Type B pancreatic cell (in vitro differentiated cells): Measurements from ENCODE around the gene GALE. TPM values are rescaled to one million over a fixed set of nuclear protein-coding genes. Genes with fewer than 3 reads are reported as not detected.
"Not testable (repeated sequence)": the region's sequence is repeated elsewhere in the genome, so short reads cannot be mapped to it uniquely, and the experiment has no call there.

ENCODE experiments used
- DNase-seq: peaks from one replicate; pipeline ENCODE4 v3.0.0; 2021; ENCODE audit warnings: mixed read lengths; ENCODE audit not compliant: unreplicated experiment; ENCODE audit errors: extremely low spot score
- H3K27ac Mint-ChIP-seq: 2 replicates; pipeline ENCODE4 v1.8.0; 2021; ENCODE audit warnings: mild to moderate bottlenecking, mixed read lengths
- H3K27me3 Mint-ChIP-seq: 2 replicates; pipeline ENCODE4 v1.8.0; 2021; ENCODE audit warnings: mixed read lengths
- H3K36me3 Mint-ChIP-seq: 2 replicates; pipeline ENCODE4 v1.8.0; 2021; ENCODE audit warnings: mixed read lengths
- H3K4me1 Mint-ChIP-seq: one replicate; pipeline ENCODE4 v1.8.0; 2021; ENCODE audit warnings: mixed read lengths; ENCODE audit not compliant: unreplicated experiment
- H3K4me3 Mint-ChIP-seq: 2 replicates; pipeline ENCODE4 v1.8.0; 2021; ENCODE audit warnings: mild to moderate bottlenecking, mixed read lengths
- H3K9me3 Mint-ChIP-seq: 2 replicates; pipeline ENCODE4 v1.8.0; 2021; ENCODE audit warnings: mixed read lengths
- total RNA-seq: library from RNA; stranded (reverse); gene quantifications from 2 replicates; pipeline ENCODE4 v1.2.1, GENCODE V29; 2021; ENCODE audit warnings: low replicate concordance
- TF ChIP-seq, protein P1 (sequence below): fragments of 200-600 bp; sonication (generic); conservative IDR thresholded peaks from 2 replicates; pipeline ENCODE4 v1.5.0; 2021; ENCODE audit warnings: antibody characterized with exemption, mild to moderate bottlenecking

Gene GALE
- total RNA-seq, 1 donor from 2014 or later: 39.0 TPM

DNA sequence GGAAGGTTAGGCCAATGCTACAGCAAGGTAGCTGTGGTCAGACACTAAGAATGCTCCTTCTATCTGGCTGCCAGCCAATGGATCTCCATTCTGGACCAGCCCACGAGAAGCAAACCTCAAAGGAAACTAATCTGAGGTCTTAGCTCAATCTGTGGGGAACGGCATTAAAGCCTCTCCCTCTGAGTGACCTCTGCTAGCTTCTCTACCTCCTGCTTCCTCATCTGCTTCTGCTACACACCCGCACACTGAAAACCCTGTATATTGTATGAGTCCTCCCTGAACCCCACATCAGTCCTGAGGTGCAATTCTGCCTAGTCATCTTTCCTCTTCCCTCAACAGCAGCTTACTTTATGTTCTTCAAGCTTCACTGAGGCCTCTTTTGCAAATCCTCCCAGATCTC lies 6.9 kb upstream of the GALE start:
- TF ChIP-seq, protein P1, sequence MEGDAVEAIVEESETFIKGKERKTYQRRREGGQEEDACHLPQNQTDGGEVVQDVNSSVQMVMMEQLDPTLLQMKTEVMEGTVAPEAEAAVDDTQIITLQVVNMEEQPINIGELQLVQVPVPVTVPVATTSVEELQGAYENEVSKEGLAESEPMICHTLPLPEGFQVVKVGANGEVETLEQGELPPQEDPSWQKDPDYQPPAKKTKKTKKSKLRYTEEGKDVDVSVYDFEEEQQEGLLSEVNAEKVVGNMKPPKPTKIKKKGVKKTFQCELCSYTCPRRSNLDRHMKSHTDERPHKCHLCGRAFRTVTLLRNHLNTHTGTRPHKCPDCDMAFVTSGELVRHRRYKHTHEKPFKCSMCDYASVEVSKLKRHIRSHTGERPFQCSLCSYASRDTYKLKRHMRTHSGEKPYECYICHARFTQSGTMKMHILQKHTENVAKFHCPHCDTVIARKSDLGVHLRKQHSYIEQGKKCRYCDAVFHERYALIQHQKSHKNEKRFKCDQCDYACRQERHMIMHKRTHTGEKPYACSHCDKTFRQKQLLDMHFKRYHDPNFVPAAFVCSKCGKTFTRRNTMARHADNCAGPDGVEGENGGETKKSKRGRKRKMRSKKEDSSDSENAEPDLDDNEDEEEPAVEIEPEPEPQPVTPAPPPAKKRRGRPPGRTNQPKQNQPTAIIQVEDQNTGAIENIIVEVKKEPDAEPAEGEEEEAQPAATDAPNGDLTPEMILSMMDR: no peak
- H3K4me3 Mint-ChIP-seq: no peak overlapping the region
- no peak overlapping the region for H3K27ac Mint-ChIP-seq
- H3K36me3 Mint-ChIP-seq: peaks cover 17% of the 10 kb centered on the region
- H3K27me3 Mint-ChIP-seq: no peaks in the 10 kb centered on the region
- H3K9me3 Mint-ChIP-seq: no peaks in the 10 kb centered on the region
- H3K4me1 Mint-ChIP-seq: no peaks in the 10 kb centered on the region
- no peak for DNase-seq

DNA sequence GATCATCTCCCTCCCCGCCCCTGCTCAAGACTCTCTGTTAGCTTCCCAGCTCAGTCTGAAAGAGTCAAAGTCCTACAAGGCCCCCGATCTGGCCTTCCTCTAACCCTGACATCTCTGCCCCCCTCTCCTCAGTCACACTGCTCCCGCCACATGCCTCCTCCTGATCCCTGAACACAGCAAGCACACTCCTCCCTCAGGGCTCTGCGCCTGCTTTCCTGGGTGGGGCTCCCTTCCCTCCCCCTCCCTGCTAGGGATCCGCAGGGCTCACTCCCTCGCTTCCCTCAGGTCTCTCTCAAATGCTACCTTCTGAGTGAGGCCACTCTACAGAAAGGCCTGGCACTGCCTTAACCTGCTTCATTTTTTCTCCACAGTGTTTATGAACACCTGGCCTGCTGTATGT lies 5.7 kb upstream of the GALE start:
- TF ChIP-seq, protein P1: no peak
- Mint-ChIP-seq H3K4me1 (peaks cover under 1% of the 10 kb centered on the region), H3K9me3 (no peaks in the 10 kb centered on the region), H3K4me3 (no peak overlapping the region), H3K36me3 (peaks cover 17% of the 10 kb centered on the region), H3K27me3 (no peaks in the 10 kb centered on the region), H3K27ac (no peak overlapping the region)
- DNase-seq: no peak

DNA sequence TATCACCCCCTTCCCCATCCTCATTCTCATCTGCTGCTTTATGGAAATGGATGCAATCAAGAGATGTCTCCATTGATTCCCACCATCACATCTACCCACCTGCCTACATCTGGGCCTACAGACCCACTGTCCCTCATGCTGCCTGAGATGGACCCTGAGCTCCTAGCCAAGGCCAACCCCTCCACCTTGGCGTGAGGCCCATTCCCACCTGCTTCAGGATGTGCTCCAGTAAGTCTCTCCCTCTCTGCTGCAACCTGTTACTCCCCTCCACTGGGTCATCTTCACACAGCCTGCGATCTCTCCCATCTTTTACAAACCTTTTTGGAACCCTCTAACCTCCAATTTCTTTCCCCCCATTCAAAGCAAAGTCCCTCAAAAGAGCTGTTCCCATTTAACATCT lies 4.5 kb upstream of the GALE start:
- TF ChIP-seq, protein P1: no peak
- no peaks in the 10 kb centered on the region for H3K27me3 Mint-ChIP-seq
- peaks cover 3% of the 10 kb centered on the region for H3K4me1 Mint-ChIP-seq
- H3K27ac Mint-ChIP-seq: no peak overlapping the region
- H3K4me3 Mint-ChIP-seq: no peak overlapping the region
- DNase-seq: no peak
- H3K36me3 Mint-ChIP-seq: peaks cover 14% of the 10 kb centered on the region
- H3K9me3 Mint-ChIP-seq: no peaks in the 10 kb centered on the region

DNA sequence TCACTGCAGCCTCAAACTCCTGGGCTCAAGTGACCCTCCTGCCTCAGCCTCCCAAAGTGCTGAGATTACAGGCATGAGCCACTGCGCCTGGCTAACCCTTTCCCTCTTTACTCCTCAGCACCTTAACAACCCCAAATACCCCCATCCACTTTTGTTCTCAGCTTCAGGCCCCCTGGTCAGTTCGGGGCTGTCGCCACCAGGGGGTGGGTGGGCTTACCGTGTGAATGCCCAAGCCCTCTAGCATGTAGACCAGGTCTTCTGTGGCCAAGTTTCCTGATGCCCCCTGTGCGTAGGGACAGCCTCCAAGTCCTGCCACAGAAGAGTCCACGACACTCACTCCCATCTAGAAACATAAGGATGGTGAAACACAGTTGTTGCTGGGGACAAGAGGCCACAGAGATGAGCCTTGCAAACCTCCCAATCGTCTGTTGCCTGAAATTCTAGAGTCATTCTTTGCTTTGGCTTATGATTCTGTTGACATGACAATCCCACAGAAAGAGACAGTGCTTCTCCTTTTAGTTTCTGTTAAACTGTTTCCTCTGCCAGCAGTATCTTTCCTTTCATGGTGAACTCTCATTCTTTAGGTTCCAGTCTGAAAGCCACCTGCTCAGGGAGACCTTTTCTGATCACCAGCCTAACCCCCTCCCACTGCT lies 3.8 kb upstream of the GALE start:
- peaks cover 8% of the 10 kb centered on the region for H3K4me1 Mint-ChIP-seq
- H3K27me3 Mint-ChIP-seq: no peaks in the 10 kb centered on the region
- H3K9me3 Mint-ChIP-seq: no peaks in the 10 kb centered on the region
- peak overlapping the region; percentile 28 for H3K4me3 Mint-ChIP-seq
- H3K27ac Mint-ChIP-seq: peak overlapping the region; percentile 58
- TF ChIP-seq, protein P1: peak; percentile 62
- peaks cover 14% of the 10 kb centered on the region for H3K36me3 Mint-ChIP-seq
- no peak for DNase-seq

DNA sequence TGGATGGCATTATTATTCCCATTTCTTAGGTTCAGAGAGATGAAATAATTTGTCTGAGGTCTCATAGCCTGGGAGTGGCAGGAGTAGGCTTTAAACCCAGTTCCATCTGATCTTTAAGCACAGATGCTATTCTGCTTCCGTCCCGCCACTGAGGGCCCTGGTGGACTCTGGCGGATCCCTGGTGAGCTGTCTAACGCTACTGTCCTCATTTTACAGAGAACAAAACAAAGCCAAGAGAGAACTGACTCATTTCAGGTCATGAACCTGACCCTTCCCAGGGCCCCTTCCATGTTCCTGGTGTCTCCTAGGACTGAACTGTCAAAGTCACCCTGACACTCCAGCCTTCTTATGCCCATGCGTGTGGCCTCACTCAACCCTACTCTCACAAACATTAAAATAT lies 3.1 kb upstream of the GALE start:
- H3K4me1 Mint-ChIP-seq: peaks cover 8% of the 10 kb centered on the region
- H3K27ac Mint-ChIP-seq: peak overlapping the region; percentile 58
- no peaks in the 10 kb centered on the region for H3K9me3 Mint-ChIP-seq
- no peaks in the 10 kb centered on the region for H3K27me3 Mint-ChIP-seq
- H3K4me3 Mint-ChIP-seq: peak overlapping the region; percentile 28
- no peak for DNase-seq
- peaks cover 14% of the 10 kb centered on the region for H3K36me3 Mint-ChIP-seq
- TF ChIP-seq, protein P1: no peak

DNA sequence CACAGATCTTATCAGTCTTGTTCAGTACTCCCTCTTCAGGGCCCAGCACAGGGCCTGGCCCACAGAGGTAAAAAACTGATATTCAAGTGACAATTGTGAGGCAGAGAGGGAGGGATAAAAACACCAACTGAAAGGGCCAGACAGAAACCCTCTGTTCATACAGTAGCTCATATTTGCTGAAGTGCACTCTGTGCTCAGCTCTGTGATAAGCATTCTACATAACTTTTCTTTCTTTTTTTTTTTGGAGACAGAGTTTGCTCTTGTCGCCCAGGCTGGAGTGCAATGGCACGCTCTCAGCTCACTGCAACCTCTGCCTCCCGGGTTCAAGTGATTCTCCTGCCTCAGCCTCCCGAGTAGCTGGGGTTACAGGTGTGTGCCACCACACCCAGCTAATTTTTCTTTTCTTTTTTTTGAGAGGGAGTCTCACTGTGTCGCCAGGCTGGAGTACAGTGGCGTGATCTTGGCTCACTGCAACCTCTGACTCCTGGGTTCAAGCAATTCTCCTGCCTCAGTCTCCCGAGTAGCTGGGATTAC lies 2.3 kb upstream of the GALE start:
- H3K36me3 Mint-ChIP-seq: peaks cover 14% of the 10 kb centered on the region
- peak overlapping the region; percentile 18 for H3K27ac Mint-ChIP-seq
- H3K27me3 Mint-ChIP-seq, H3K4me1 Mint-ChIP-seq, DNase-seq, H3K9me3 Mint-ChIP-seq: not testable (repeated sequence)
- H3K4me3 Mint-ChIP-seq: peak overlapping the region; percentile 64
